ENCODE measurements around the gene MTRF1. TPM values are rescaled to one million over a fixed set of nuclear protein-coding genes. Genes with fewer than 3 reads are reported as not detected.
A peak's percentile ranks its signal among the peaks of the same experiment; 100 is the strongest.

Gene MTRF1, protein sequence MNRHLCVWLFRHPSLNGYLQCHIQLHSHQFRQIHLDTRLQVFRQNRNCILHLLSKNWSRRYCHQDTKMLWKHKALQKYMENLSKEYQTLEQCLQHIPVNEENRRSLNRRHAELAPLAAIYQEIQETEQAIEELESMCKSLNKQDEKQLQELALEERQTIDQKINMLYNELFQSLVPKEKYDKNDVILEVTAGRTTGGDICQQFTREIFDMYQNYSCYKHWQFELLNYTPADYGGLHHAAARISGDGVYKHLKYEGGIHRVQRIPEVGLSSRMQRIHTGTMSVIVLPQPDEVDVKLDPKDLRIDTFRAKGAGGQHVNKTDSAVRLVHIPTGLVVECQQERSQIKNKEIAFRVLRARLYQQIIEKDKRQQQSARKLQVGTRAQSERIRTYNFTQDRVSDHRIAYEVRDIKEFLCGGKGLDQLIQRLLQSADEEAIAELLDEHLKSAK
- polyA plus RNA-seq (ENCODE audit: insufficient read length), result 11.7 TPM

DNA sequence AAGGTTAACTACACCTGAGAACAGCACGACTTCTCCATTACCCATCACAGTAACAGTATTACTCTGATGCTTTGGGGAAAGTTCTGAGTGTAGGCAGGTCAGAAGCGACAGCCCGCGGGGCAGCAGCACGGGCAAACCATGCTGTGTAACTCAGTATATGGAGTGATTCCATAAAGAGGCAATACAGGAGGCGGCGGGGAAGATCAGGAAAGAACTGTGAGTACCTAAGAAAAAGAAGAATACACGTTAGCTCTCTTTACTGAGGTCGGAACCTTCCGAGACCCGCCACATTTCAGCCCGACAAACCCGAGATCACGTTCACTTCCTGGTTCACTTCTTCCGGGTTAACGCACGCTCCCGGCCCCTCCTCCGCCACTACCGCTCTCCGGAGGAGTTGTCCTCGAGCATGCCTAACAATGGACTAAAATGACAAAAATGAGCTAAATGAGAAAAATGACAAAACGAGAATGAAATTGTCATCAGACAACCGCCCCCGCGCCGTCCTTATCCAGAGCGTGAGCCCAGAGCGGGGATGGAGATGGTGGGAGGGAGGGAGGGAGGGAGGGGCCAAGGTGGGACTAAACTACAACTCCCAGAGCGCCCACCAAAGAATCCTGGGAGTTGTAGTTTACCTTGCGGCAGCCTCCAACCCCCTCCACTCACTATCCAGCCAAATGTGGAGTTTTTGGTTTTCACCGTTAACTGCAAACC, at the start of gene MTRF1:
Gene MTRF1 (minus strand): TSS at position 316 of the 711 bp plus-strand sequence. CDS start 2,669 bp downstream, outside the sequence.
- DNase-seq, result peak; percentile 89

DNA sequence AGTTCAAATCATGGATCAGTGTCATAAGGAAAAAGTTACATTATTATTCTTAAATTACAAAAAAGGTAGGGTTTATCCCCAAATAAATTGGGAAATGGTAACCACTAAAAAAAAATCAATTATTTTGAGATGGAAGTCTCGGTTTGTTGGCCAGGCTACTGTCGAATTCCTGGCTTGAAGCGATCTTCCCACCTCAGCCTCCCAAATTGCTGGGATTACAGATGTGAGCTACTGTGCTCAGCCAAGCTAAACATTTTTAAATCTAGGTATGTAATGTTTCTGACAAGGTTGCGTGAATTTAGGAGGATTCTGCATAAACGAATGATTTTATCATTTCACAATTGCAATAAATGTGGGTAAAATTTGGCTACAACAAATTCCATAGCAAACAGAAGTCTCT, 49.7 kb upstream of the MTRF1 start:
- no peak for DNase-seq

DNA sequence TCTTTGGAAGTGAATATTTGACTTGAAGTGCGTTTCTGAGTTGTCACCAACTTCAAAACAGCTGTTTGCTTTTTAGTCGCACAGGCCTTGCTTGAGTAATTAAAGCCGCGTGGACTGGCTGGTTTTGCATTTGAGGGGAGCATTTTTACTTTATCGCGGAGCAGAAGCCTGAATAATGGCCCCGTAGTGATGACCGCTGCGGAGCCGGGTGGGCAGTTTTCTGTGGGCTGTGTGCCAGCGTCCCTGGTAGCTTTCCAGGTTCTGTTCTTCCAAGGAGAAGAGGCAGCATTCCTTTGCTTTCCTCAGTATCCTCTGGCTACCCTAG, 48.8 kb upstream of the MTRF1 start:
- DNase-seq, result peak; percentile 35

DNA sequence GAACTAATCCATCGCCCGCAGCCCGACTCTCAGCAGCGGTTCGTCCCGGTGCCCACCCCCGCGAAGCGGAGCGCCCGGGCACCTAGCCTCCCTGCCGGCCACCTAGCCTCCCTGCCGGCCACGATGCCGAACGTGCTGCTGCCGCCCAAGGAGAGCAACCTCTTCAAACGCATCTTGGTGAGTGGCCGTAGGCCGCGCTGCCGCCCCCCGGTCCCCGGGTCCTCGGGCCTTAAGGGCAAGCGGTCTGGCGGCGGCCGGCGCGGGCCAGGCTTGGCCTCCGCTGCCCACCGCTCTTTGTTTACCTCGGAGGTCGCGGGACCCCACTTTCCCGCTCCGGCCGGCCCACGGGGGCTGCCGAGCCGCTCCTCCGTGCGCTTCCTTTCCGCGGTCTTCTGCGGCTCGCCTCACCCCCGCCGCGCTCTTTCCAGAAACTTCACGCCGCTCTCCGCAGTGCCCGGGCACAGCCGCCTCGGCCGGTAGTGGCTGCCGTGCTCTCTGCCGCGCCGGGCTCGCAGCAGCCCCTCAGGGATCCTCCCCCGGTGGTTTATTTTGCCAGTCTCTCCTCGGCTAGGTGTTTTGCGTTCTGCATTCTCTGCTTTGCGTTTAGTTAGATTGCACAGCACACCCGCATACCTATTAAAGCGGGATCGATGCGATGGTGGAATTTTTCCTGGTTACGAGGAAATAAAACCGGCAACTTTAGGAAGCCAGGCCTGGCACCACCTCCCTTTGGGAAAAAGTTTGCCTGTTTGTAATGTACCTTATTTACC, 48.2 kb upstream of the MTRF1 start:
- peak; percentile 37 for DNase-seq

DNA sequence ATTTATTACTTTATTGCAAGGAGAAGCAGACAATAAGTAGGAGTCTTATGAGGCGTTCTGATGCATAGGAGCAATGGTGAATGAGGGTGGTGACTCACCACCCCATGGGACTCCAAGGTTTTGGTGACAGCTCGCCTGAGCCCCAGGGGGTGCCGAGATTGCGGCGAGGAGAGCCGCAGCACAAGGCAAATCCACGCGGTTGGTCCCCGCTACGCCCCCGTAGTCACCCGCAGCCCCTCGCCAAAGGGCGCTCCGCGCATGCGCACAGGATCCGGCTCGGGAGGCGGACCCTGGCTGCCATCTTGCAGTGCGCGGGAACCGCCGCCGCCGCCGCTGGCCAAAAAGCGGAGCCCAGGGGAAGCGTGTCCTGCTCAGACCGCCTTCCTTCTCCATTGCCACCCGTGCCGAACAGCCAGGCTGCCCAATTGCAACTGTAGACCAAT, 47.6 kb upstream of the MTRF1 start, which contains the start of gene NAA16:
Gene NAA16 (plus strand): TSS at position 305 of the 443 bp plus-strand sequence. CDS start 262 bp downstream, outside the sequence.
- DNase-seq, result peak; percentile 94

DNA sequence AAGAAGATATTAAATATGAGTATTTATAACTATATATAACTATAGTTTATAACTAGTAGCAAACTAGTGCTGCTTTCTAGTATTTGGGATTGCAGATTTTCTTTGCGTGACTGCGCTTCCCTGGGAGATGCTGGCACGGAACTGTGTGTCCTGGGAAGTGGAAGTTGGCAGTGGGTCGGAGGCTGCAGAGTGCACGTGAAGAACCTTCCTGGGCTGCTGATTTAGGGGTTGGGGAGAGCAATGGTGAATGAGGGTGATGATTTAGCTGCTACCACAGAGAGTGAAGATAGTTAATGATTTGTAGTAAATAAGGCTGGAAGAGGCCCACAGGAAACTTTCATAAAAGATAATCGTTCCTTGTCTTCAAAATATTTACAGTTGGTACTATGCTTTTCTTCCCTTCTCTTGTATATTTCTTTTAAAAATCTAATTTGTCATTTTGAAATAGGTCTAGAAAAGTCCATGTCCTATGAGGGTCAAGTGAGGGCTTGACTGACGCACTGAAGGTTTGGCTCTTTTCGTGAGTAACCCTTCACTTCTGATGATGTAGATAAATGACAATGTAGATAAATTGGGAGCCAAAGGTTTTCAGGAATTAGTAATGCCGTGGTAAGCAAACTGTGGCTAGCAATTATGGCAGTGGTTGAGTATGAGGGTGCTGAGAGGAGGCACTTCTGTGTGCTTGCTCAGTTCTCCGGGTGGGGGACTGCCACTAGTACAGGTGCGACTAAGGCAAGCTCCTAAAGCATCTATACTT, 44.7 kb upstream of the MTRF1 start:
- no peak for DNase-seq

DNA sequence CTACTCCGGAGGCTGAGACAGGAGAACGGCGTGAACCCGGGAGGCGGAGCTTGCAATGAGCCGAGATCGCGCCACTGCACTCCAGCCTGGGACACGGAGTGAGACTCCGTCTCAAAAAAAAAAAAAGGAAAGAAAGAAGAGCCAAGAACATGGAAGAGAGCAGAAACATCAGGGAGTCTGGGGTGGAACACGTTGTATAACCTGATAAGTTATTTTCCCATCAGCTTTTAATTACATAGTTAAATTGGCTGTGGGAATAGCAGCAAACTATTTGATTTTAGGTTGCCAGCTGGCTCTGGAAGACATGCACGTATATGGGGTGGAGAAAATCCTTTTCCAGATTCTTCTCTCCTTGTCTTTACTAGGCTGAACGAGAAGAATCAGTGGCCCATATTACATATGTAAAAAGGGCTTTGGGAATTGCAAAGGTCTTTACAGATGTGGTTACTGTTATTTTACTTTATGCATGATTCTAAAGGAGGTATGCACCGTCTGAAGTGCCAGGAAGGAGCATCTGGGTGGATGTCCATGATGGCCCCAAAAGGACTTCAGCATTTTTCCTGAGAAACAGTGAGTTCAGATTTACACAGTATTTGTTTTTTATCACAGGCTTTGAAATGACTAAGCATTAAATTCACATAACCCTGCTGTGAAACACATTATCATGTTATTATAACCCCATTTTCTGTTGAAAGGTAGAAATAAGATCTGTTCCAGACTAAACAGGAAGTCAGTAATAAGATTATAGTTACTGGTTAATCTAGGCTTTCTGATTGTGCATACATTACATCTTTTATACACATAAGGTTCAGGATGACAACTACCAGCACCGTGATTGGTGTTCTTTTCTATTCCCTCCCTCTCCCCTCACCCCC, 43.1 kb upstream of the MTRF1 start:
- no peak for DNase-seq

DNA sequence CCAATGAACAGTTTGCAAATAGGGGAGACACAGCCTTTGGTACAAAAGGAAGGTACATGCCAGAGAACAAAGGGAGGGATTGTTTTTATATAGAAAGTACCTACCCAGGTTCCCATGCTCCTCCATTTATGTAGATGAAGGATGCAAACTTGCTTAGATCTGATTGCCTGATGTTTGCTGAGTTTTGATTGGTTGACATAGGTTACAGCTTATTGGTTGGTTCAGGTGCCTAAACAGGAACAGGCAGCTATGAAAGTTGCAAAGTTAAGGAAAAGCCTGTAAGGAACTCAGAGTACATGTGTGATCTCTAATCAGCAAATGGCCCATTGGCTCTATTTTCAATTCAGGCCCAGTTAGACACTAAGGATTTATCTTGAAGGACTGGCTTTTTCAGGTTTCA, 41.2 kb upstream of the MTRF1 start:
- DNase-seq, result no peak

DNA sequence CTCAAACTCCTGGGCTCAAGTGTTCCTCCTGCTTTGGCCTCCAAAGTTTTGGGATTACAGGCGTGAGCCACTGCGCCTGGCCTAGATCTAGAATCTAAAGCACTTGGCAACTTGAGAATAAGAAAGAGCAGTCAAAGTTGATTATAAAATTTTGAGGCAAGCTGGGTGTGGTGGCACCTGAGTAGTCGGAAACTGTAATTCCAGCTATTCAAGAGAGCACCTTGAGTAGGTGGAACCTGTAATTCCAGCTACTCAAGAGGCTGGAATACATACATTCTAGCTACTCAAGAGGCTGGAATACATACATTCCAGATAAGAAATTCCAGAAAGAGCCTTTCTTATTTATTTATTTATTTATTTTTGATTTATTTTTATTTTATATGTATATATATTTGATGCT, 39.4 kb upstream of the MTRF1 start:
- DNase-seq, result no peak

DNA sequence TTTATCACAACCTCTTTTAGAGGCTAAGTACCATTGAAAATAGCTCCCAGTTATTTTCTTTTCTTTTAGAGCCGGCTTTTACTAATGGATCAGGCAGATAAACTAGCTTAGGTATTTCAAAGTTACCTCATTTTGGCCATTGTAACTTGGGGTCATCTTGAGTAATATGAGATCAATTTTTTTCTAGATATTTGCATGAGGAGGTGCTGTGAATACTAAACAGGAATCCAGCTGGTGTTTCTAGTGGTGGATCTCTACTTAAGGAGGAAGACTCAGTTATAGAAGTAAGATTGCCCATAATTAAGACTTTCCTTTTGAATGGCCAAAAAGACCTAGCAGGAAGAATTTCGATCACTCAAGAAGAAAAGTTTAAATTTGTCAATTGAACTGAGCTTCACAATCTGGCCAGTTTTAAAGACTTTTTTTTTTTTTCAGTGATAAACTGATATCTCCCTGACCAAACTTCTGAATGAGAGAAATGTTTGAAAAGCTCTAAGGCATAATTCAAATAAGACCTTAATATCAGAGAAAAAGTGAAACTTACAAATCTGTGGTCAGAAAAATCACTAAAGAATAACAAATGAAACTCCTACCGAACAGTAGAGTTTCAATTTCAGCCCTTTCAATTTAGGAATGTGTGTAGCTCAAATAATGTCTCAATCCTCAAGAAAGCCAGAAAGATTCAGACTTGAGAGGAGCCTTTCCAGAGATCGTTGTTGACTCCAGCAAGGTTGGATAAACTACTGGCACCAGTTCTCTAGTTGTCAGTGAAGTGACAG, 36.1 kb upstream of the MTRF1 start:
- DNase-seq, result no peak

DNA sequence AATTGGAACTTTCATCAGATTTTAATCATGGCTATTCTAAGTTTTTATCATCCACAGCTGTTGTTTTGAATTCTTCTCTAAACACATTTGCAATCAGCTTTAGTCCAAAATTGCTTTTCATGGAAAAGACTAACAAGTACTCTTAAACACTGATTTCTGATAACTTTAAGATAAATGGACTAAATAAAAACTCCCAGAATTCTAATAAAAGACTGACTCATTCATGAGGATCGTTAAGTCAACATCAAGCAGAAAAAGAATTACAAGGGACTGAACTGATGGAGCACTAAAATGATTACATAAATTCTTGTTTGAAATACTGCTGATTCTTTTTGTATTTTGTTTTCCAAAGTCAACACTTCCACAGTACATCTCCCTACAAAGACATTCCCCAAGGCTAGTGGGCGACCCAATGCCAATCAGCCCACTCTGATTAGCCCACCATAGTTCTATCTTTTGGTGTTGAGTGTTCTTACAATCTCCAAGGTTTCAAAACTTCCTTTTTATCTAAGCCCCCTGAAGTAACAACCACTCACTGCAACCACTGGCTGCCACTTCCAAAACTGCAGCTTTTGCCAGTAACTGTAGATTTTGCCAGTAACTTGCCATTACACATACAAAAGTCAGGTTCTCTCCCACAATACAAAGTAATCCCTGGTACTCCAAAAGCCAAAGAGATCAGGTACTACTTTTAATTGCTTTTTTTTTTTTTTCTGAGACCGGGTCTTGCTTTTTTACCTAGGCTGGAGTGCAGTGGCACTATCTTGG, 33.7 kb upstream of the MTRF1 start:
- DNase-seq, result no peak

DNA sequence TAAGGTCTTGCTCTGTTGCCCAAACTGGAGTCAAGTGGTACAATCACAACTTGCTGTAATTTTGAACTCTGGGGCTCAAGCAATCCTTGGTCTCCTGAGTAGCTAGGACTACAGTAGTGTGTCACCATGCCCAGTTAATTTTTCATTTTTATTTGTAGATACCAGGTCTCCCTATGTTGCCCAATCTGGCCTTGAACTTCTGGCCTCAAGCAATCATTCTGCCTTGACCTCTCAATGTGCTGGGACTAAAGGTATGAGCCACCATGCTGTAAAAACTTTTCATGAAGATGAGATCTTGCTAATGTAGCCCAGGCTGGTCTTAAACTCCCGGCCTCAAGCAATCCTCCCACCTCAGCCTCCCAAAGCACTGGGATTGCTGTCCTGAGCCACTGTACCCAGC, 32.6 kb upstream of the MTRF1 start:
- no peak for DNase-seq

DNA sequence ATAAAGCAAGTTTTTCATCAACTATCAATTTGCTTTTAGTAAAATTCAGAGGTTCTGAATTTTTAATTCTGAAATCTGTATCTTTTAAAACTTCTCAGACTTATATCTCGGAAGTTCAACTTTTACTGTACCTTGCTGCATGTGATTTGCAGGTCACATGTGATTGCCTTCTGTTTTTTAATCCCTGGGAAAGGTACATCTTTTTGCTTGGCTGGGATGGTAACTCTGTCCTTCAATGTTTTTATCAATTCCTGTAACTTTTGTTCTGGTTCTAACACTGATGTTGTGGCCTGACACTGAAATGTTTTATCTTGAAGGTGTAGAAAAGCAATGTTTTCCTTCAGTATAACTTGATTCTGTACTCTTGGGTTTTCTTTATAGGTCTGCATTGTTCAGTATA, 31.5 kb upstream of the MTRF1 start:
- no peak for DNase-seq

DNA sequence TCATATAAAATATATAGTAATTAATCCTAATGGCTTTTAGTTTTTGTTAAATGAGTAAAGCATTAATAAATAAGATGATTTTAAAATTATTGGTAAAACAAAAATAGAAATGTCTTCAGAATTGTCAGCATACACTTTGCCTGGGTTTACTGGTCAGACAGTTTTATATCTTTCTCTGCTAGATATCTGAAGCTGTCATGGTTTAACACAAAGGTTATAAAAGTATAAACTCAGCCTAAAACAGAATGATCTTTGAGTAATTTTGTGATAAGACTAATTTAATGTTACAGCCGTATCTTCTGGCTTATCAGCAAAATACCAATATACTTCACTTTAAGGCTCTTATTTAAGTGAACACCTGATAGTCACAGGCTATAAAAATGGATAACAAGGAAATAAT, 29.9 kb upstream of the MTRF1 start:
- no peak for DNase-seq

DNA sequence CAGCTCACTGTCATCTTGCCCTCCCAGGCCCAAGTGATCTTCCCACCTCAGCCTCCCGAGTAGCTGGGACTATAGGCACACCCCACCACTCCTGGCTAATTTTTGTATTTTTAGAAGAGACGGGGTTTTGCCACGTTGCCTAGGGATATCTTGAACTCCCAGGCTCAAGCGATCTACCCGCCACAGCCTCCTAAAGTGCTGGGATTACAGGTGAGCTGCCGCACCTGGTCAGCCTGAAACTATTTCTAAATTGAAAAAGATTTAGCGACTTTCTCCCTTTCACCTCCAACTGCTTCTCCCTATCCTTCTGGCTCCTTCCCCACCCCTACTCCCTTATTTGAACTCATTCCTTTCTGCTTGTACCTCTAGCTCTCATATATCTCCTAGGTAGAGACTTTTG, 27.9 kb upstream of the MTRF1 start:
- DNase-seq, result no peak

DNA sequence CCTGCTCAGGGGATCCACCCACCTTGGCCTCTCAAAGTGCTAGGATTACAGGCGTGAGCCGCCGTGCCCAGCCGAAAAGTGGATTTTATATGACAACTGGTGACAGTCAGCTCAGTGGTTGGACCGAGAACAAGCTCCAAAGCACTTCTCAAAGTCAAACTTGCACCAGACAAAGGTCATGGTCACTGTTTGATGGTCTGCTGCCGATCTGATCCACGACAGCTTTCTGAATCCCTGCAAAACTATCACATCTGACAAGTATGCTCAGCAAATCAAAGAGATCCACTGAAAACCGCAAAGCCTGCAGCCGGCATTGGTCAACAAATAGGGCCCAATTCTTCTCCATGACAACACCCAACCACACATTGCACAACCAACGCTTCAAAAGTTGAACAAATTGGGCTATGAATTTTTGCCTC, 26.1 kb upstream of the MTRF1 start:
- no peak for DNase-seq

DNA sequence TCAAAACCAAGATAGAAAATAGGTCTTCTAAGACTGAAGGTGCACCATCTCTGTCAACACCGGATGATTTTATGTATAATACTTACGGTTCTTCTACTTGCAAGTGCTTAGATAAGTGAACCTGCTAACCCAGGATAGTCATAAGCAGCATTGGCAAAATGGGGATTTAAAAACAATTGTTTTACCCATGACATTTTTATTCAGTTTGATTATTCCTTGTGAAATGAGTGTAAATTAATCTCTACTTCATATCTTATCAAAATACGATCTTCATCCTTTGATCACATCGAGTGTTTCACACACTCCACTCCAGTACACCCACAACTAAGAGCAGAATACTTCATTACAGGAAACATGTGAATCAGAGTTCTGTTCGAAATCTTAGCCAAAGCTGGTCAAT, 23.0 kb upstream of the MTRF1 start:
- DNase-seq, result no peak

DNA sequence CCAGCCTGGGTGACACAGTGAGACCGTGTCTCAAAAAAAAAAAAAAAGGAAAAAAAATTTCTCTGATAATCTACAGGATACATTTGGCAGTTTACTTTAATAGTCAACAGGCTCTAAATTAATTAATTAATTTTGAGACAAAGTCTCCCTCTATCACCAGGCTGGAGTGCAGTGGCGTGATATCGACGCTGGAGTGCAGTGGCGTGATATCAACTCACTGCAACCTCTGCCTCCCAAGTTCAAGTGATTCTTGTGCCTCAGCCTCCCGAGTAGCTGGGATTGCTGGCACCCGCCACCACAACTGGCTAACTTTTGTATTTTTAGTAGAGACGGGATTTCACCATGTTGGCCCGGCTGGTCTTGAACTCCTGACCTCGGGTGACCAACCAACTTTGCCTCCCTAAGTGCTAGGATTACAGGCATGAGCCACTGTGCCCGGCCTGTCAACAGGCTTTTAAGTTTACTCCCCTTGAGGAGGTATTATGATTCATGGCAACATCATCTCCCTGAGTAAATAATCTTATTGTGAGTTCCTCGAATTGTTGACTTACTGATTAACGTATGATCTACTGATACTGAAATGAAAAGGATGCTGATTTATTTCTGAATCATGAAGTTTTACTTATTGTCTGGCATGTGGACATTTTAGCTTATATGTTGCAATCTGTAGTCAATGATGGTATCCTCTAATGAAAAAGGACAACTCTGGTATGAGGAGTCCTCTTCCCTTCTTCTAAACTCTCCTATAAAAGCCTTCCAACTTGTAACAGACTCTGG, 21.3 kb upstream of the MTRF1 start:
- DNase-seq, result no peak

DNA sequence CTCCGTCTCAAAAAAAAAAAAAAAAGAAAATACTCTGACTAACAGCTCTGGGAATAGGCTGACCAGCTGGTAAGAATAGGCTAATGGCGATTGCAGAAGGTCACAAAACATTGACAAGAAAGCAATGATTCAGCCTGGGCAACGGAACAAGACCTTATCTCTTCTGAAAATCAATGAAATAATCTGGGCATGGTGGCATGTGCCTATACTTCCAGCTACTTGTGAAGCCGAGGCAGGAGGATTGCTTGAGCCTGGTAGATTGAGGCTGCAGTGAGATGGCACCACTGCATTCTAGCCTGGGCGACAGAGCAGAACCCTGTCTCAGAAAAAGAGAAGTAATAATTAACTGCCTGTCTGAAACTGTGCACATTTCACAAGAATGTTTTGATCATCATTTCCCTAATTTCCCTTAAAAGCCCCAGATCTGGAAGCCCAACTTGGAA, 18.8 kb upstream of the MTRF1 start:
- DNase-seq, result no peak
